Skeletal muscle tissue (tissue), 4 donors: Measurements from ENCODE around the gene CACNA1G. TPM values are rescaled to one million over a fixed set of nuclear protein-coding genes. Genes with fewer than 3 reads are reported as not detected.

ENCODE experiments used
- H3K27ac ChIP-seq: one replicate; pipeline ENCODE4 v1.7.0; 2013; ENCODE audit warnings: mild to moderate bottlenecking, low read depth, low read length, inconsistent platforms
- H3K27me3 ChIP-seq, 3 donors: one replicate each; pipeline ENCODE4 v1.7.0; 2013; ENCODE audit warnings: low read length in 3 of 3; ENCODE audit not compliant: control insufficient read depth in 3 of 3, insufficient read depth in 3 of 3
- H3K36me3 ChIP-seq, 3 donors: one replicate each; pipeline ENCODE4 v1.7.0; 2013; ENCODE audit warnings: low read length in 3 of 3; ENCODE audit not compliant: control insufficient read depth in 3 of 3, insufficient read depth in 3 of 3
- H3K4me1 ChIP-seq, 3 donors: one replicate each; pipeline ENCODE4 v1.7.0; 2013; ENCODE audit warnings: low read length in 3 of 3, mild to moderate bottlenecking in 3 of 3; ENCODE audit not compliant: control insufficient read depth in 3 of 3, insufficient read depth in 3 of 3
- H3K4me3 ChIP-seq, 3 donors: one replicate each; pipeline ENCODE4 v1.7.0; 2013; ENCODE audit warnings: low read length in 3 of 3
- H3K9ac ChIP-seq, 3 donors: one replicate each; pipeline ENCODE4 v1.7.0; 2013; ENCODE audit warnings: low read length in 3 of 3, mild to moderate bottlenecking in 3 of 3, moderate library complexity in 2 of 3, low read depth in 1 of 3
- H3K9me3 ChIP-seq, 3 donors: one replicate each; pipeline ENCODE4 v1.7.0; 2013; ENCODE audit warnings: low read length in 3 of 3; ENCODE audit not compliant: control insufficient read depth in 3 of 3
- total RNA-seq: library from RNA; depleted of rRNA; stranded (reverse); fragments of >200 nt; gene quantifications from one replicate; pipeline ENCODE4 v1.2.3, GENCODE V29; 2014
- donor health status: Osteomylitis.

CACNA1G gene
- total RNA-seq, 1 donor from 2014 or later = 3.7 TPM

DNA sequence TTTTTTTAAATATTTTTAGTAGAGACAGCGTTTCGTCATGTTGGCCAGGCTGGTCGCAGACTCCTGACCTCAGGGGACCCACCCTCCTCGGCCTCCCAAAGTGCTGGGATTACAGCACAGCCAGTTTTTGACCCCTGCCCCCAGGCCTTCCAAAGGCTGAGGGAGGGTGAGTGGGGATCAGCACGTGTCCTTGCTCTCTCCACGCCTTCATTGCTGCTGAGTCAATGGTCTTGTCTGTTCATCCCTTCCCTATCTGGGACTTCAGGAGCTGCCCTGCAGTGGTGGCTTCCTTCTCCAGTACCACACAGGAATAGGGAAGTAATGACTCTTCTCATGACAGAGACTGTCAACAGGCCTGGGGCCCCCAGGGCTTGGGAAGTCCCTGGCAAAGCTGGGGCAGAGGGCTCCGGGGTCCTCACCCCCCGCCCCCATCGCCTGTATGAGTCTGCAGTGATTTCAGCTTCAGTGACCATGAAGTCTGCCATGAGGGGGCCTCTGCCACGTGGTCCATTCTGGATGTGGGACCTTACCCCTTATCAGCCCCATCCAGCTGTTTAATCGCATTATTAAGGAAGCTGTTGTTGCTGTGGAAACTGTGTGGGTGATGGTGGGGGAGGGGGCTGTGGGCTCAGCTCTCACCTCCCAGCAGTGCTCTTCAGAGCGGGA, 80.3 kb downstream of the CACNA1G start:
- H3K9ac ChIP-seq = no peak overlapping the region
- no peak overlapping the region for H3K27ac ChIP-seq
- H3K4me1 ChIP-seq = peaks cover 9 to 14% (median 10%) of the 10 kb centered on the region in 3 donors
- peaks cover 5 to 20% (median 12%) of the 10 kb centered on the region in 3 donors for H3K27me3 ChIP-seq
- H3K36me3 ChIP-seq = no peaks in the 10 kb centered on the region
- no peak overlapping the region for H3K4me3 ChIP-seq
- no peaks in the 10 kb centered on the region for H3K9me3 ChIP-seq

DNA sequence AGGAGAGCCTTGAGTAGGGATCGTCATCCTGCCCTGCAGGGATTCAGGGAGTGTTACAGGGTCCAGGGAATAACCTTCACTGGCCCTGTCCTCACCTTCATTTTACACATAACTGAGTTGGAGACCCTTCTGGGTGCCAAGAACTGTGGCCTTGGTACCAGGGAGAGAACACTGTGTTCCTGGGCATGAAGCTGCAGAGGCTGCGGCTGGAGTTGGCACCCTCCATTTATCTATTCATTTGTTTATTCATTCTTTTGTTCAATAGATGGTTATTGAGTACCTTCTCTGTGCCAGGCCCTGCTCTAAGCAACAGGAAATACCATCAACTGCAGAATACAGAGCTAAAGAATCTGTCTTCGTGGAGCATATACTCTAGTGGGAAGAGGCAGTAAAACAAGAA, 80.8 kb downstream of the CACNA1G start:
- no peak overlapping the region for H3K9ac ChIP-seq
- peaks cover 9 to 14% (median 10%) of the 10 kb centered on the region in 3 donors for H3K4me1 ChIP-seq
- no peaks in the 10 kb centered on the region for H3K9me3 ChIP-seq
- no peaks in the 10 kb centered on the region for H3K36me3 ChIP-seq
- no peak overlapping the region for H3K4me3 ChIP-seq
- H3K27ac ChIP-seq = no peak overlapping the region
- H3K27me3 ChIP-seq = peaks cover 2 to 16% (median 7%) of the 10 kb centered on the region in 3 donors

DNA sequence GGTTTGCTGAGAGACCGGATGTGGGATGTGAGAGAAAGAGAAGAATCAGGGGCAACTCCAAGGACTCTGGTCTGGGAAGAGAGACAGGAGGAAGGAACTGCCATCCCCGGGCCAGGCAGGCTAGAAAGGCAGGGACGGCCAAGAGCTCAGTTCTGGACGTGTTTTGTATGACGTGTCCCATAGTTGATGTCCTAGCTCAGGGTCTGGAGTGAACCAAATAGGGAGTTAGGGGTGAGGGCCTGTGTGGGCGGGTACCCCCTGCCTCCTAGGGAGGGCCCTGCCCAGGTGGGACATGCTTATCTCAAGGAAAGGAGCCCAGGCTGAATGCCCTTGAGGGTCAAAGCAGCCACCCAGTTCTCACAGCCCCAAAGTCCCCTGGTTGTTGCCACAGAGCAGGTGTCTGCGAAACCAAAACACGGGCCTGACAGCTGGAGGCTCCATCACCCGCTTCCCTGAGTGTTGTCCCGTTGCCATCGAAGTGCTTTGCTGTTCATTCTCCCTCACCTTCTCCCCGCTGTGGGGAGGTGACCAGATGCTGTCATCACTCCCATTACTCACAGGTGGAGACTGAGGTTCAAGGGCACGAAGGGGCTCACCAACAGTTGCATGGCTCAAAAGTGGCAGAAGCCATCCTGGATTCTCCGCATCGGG, 81.7 kb downstream of the CACNA1G start:
- Histone ChIP-seq H3K27me3 (peaks cover 0 to 11% (median 2%) of the 10 kb centered on the region in 3 donors), H3K4me1 (peaks cover 9 to 14% (median 10%) of the 10 kb centered on the region in 3 donors), H3K9me3 (no peaks in the 10 kb centered on the region), H3K27ac (no peak overlapping the region), H3K9ac (no peak overlapping the region), H3K4me3 (no peak overlapping the region), H3K36me3 (no peaks in the 10 kb centered on the region)

DNA sequence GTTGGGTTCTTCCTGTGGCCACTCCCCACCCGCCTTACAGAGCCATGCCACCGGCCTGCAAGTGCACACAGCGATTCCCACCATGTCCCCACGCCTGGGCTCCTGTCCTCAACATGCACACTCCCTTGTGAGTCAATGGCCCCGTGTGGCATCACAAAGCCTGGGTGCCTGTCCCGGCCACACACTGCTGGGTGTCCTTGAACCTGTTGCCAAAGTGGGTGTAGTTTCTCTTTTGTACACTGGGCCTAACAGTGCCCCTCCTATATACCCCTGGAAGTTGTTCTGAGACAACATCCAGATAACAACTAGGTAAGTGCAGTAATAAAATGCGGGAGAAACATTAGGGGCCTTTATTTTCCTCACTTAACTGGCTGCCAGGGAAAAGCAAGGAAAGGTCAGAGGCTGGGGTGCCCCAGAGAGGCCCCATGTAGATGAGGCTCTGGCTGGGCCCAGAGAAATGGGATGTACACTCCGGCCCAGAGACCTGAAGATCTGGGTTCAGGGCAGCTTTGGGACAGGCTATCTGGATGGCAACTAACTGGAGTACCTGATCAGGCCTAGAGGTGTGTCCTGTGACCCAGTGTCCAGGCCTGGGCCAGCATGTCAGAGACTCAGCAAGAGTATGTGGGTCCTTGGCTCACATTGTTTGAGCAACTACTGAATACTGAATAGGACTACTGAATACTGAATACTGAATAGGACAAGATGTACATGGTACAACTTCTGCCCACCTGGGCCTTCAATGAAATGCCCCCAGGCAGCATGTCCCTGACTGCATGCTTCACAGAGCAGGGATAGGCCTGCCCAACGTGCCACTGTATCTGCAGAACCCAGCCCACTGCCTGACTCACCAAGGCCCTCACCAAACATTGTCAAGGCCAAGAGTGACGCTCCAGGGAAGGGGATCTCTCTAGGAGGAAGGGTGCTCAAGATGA, 82.5 kb downstream of the CACNA1G start:
- Histone ChIP-seq H3K27ac (no peak overlapping the region), H3K4me3 (no peak overlapping the region), H3K27me3 (peaks cover 0 to 10% (median 0%) of the 10 kb centered on the region in 3 donors), H3K36me3 (no peaks in the 10 kb centered on the region), H3K4me1 (peaks cover 9 to 14% (median 10%) of the 10 kb centered on the region in 3 donors), H3K9ac (no peak overlapping the region), H3K9me3 (no peaks in the 10 kb centered on the region)

DNA sequence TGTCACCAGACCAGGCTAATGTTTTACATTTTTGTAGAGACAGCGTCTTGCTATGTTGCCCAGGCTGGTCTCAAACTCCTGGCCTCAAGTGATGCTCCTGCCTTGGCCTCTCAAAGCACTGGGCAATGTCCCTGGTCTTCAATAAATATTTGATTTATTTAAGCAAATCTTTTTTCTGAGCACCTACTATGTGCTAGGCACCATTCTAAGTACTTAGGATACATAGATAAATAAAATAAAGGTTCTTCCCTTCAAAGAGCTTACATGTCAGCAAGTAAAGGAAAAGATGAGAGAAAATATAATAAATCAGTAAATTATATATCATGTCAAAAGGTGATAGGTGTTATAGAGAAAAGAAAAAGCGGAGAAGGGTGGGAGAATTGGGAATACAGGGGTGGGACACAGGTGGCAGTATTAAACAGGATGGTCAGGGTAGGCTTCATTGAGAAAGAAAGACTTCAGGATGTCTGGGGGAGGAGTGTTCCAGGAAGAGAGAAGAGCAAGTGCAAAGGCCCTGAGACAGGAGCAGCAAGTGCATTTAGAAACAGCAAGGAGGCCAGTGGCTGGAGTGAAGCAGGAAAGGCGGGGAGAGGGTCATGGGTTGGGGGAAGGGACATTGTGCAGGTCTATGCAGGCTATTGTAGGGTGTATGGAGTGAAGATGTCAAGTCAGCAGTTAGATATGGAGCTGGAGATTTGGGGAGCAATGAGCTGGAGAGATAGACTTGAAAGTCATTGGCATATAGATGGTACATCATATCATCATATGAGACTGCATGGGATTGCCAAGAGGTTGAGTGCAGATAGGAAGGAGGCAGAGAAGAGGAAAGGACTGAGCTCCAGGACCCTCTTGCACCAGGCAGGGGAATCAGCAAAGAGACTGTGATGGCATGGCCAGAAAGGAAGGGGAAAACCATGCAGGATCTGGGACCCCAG, 85.5 kb downstream of the CACNA1G start:
- Histone ChIP-seq H3K4me3 (no peak overlapping the region), H3K36me3 (no peaks in the 10 kb centered on the region), H3K9ac (no peak overlapping the region), H3K27ac (no peak overlapping the region), H3K4me1 (no peaks in the 10 kb centered on the region), H3K27me3 (peaks cover 0 to 8% (median 0%) of the 10 kb centered on the region in 3 donors), H3K9me3 (no peaks in the 10 kb centered on the region)

DNA sequence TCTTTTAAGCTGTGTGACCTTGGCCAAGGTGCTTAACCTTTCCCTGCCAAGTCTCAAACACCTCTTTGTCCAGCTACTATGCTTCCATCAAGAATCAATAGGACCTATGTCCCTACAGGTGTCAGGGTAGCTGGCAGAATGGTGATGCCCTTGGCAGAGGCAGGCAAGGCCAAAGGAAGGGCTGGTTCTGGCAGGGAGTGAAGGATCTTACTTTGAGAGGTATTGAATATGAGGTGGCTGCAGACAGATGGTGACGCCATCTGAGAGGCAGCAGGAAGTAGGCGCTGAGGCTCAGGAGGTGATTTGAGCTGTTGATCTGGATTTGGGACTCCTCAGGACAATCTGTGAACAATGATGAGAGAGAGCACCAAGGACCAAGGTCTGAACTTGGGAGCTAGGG, 86.7 kb downstream of the CACNA1G start:
- H3K9ac ChIP-seq = no peak overlapping the region
- H3K36me3 ChIP-seq = no peaks in the 10 kb centered on the region
- H3K27me3 ChIP-seq = peaks cover 0 to 8% (median 0%) of the 10 kb centered on the region in 3 donors
- H3K4me1 ChIP-seq = no peaks in the 10 kb centered on the region
- H3K9me3 ChIP-seq = no peaks in the 10 kb centered on the region
- H3K4me3 ChIP-seq = no peak overlapping the region
- no peak overlapping the region for H3K27ac ChIP-seq

DNA sequence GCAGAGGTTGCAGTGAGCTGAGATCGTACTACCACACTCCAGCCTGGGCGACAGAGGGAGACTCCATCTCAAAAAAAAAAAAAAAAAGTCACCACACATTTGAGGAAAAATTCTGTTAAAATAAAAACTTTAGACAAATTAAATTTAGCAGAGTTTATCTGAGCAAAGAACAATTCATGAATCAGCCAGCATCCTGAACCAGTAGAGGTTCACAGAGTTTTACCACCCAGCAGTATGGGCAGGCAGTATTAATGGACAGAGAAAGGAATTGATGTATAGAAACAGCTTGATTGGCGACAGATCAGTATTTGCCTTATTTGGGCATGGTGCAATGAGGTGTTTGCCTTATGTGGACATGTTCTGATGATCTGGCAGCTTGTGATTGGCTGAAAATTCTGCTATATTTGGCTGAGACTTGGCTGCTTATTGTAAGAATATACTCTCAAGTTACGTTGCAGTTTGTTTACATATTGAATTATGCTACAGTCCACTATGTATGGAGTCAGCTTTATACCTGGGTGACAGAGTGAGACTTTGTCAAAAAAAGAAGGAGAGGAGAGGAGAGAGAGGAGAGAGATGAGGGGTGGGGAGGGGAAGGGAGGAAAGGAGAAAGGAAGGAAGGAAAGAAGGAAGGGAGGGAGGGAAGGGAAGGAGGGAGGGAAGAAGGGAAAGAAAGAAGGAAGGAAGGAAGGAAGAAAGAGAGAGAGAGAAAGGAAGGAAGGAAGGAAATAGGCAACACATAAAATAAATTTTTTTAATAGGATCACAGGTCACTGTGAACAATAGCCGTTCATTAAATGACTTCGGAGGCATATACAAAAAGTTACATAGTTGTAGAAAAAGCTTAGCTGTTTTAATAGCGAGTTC, 88.8 kb downstream of the CACNA1G start:
- Histone ChIP-seq H3K36me3 (no peaks in the 10 kb centered on the region), H3K9ac (no peak overlapping the region), H3K27me3 (peaks cover 0 to 3% (median 0%) of the 10 kb centered on the region in 3 donors), H3K9me3 (no peaks in the 10 kb centered on the region), H3K4me3 (no peak overlapping the region), H3K27ac (no peak overlapping the region), H3K4me1 (no peaks in the 10 kb centered on the region)

DNA sequence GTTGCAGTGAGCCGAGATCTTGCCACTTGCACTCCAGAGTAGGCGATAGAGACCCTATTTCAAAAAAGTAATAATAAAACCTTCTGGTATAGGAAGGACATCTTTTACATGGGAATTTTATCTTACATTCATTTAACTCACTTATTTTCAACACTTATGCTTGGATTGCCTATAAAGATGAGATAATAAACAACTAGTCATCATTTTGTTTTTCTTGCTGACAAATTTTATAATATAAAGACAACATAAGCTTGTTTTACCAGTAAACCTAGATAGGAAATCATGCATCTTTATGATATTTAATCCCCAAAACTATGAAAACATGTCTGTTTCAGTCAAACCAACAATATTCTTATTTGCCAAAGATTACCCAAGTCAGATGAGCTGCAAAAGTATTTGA, 91.1 kb downstream of the CACNA1G start:
- Histone ChIP-seq H3K27me3 (peaks cover 0 to 3% (median 0%) of the 10 kb centered on the region in 3 donors), H3K27ac (no peak overlapping the region), H3K9ac (no peak overlapping the region), H3K4me3 (no peak overlapping the region), H3K4me1 (no peaks in the 10 kb centered on the region), H3K36me3 (no peaks in the 10 kb centered on the region), H3K9me3 (no peaks in the 10 kb centered on the region)
